ENCODE measurements around the gene CXCL1. TPM values are rescaled to one million over a fixed set of nuclear protein-coding genes. Genes with fewer than 3 reads are reported as not detected.

The CXCL1 gene
- total RNA-seq, 2 experiments from 2014 or later: not detected

DNA sequence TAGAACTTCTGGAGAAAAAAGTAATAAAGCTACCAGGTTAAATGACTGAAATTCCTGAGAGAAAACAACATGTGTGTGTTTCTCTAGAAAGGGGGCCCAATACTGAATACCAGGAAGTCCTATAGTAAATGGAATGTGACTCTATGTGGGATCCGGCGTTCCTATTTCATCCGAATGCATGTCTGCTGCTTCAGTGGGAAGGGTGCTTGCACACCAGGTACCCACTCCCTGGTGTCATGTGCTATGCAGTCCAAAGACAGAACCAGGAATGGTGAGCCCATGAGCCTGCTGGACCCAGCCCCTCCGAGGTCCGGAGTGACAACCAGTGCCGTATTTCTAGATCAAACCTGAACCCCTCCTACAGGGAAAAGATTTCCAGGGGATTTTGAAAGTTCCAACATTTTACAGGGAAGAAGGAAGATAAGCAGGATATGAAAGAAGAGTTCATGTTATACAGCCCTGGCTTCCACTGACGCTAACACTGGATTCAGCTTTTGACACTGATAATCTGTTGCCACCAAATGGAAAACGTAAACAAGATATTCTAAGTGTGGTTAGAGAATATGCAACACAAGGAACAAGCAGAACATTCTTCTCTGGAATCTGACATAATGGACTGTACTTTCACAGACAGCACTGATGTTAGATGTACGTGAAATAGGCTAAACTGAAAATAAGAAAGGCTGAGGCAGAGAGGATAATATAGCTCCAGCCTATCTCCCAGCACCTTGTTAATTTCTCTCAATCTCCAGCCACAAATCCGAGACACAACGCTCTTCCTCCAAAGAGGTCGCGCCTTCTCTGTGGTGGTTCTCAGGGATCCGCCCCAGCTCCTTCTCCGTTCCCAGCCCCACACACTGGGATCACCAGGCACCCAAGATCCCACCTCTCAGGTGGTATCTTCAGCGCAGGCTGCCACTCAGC is 725 bp upstream of the CXCL1 start:
- H3K4me1 Mint-ChIP-seq (ENCODE audit: low read depth): no peaks in the 10 kb centered on the region
- H3K27me3 Mint-ChIP-seq (ENCODE audit: low read depth): peaks cover 20% of the 10 kb centered on the region
- ATAC-seq (no peak), DNase-seq (no peak)
- no peak overlapping the region for H3K4me3 Mint-ChIP-seq
- no peaks in the 10 kb centered on the region for H3K36me3 Mint-ChIP-seq (ENCODE audit: low read depth)
- CTCF ChIA-PET: no interaction called here
- H3K9me3 Mint-ChIP-seq (ENCODE audit: insufficient read depth): no peaks in the 10 kb centered on the region
- POLR2A ChIA-PET: no interaction called here
- H3K27ac Mint-ChIP-seq: no peak overlapping the region

DNA sequence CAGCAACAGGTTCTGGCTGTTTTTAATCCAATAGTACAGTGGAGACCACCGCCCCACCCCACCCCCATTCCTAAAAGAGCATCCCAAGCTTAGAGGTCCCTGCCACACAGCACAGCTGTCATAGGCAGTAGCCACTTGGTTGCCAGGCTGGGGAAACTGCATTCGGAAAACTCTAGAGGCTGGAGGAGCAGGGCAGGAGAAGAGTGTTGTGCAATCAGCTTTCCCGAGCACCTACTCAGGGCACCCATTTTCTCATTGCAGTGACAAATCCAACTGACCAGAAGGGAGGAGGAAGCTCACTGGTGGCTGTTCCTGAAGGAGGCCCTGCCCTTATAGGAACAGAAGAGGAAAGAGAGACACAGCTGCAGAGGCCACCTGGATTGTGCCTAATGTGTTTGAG is 1.1 kb downstream of the CXCL1 start:
- H3K27me3 Mint-ChIP-seq (ENCODE audit: low read depth): peaks cover 20% of the 10 kb centered on the region
- DNase-seq: no peak
- no peak for ATAC-seq

DNA sequence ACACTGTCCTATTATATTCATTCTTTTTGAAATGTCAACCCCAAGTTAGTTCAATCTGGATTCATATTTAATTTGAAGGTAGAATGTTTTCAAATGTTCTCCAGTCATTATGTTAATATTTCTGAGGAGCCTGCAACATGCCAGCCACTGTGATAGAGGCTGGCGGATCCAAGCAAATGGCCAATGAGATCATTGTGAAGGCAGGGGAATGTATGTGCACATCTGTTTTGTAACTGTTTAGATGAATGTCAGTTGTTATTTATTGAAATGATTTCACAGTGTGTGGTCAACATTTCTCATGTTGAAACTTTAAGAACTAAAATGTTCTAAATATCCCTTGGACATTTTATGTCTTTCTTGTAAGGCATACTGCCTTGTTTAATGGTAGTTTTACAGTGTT is 1.6 kb downstream of the CXCL1 start:
- POLR2A ChIA-PET: no interaction called here
- CTCF ChIA-PET: no interaction called here
- Mint-ChIP-seq H3K36me3 (ENCODE audit: low read depth) (no peaks in the 10 kb centered on the region), H3K9me3 (ENCODE audit: insufficient read depth) (no peaks in the 10 kb centered on the region), H3K4me3 (no peak overlapping the region), H3K4me1 (ENCODE audit: low read depth) (no peaks in the 10 kb centered on the region), H3K27me3 (ENCODE audit: low read depth) (peaks cover 20% of the 10 kb centered on the region), H3K27ac (no peak overlapping the region)
- ATAC-seq: no peak
- no peak for DNase-seq

More for the DNA sequence above, 1.1 kb downstream of the CXCL1 start:
- CTCF ChIA-PET: no interaction called here
- Mint-ChIP-seq H3K4me3 (no peak overlapping the region), H3K27ac (no peak overlapping the region), H3K9me3 (ENCODE audit: insufficient read depth) (no peaks in the 10 kb centered on the region), H3K36me3 (ENCODE audit: low read depth) (no peaks in the 10 kb centered on the region), H3K4me1 (ENCODE audit: low read depth) (no peaks in the 10 kb centered on the region)
- POLR2A ChIA-PET: no interaction called here

DNA sequence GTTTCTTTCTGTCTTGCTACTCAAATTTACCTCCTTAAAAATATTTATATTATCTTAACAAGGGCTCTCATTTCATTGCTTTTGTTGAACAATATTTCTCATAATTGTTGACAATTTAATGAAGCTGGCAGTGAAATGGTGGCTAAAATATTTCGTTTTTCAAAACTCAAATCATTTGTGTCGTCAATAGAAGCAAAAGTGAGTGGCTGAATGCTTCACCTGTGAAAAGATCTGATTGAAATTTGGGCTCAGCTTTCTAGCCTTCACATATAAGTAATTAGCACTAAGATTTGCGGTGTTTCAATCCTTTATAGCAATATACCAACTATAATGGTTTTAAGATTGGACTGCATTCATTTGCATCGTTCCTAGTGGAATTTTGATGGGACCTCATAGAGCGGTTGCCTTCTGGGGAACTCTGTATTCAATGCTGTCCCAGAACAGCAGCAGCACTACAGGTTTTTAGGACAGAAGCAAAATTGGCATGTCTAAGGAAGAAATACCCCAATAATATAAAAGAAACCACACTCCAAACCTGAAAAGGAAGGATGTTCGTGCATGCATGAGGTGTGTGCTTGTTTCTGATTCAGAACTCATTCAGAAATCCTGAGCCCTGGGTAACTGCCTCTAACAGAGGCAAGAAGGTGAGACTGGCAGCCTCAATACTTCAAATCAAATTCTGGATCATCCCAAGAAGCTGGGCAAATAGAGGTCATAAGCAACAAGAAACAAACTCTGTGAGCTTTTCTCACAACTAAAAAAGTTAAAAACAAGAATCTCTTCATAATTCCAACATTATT is 2.5 kb downstream of the CXCL1 start:
- H3K27me3 Mint-ChIP-seq (ENCODE audit: low read depth): peaks cover 19% of the 10 kb centered on the region
- no peak for ATAC-seq
- H3K36me3 Mint-ChIP-seq (ENCODE audit: low read depth): no peaks in the 10 kb centered on the region
- DNase-seq: no peak
- ChIA-PET POLR2A (no interaction called here), CTCF (no interaction called here)
- no peaks in the 10 kb centered on the region for H3K9me3 Mint-ChIP-seq (ENCODE audit: insufficient read depth)
- H3K4me1 Mint-ChIP-seq (ENCODE audit: low read depth): no peaks in the 10 kb centered on the region
- H3K27ac Mint-ChIP-seq: no peak overlapping the region
- H3K4me3 Mint-ChIP-seq: no peak overlapping the region

DNA sequence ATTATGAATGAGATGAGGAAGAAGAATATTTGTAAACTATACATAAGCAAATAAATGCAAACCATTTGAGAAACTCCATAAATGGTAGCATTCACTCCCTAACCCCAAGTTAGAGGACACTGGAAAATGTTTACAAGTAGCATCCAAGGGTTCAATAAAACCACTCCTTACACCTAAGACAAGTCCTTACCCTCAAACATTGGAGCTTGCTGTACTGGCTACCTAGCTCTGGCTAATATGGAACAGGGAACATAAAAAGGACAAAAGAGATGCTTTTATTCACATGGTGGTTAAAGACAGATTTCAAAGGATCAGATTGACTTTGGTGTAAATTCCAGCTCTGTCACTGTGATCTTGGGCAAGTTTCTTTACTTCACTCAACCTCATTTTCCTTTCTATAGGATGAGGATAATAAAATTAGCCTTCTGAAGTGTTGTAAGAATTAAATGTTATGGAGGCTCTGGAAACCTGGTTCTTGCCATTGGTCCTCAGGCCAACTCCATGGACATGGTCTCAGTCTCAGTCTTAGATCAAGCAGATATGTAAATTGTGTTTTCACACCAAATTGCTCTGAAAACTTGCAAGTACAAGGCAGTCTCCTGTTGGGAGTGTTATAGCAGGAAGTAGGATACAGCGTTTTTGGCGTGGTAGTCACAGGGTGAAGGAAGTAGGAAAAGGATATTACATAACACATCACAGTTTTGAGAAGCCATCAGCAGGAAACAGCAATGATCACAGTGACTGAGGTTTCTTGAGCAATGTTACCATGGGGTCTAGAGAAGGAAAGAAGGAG is 3.3 kb downstream of the CXCL1 start:
- no peaks in the 10 kb centered on the region for H3K36me3 Mint-ChIP-seq (ENCODE audit: low read depth)
- ChIA-PET CTCF (no interaction called here), POLR2A (no interaction called here)
- no peak for DNase-seq
- no peak overlapping the region for H3K4me3 Mint-ChIP-seq
- H3K4me1 Mint-ChIP-seq (ENCODE audit: low read depth): no peaks in the 10 kb centered on the region
- H3K27ac Mint-ChIP-seq: no peak overlapping the region
- H3K9me3 Mint-ChIP-seq (ENCODE audit: insufficient read depth): no peaks in the 10 kb centered on the region
- H3K27me3 Mint-ChIP-seq (ENCODE audit: low read depth): peaks cover 19% of the 10 kb centered on the region
- ATAC-seq: no peak

DNA sequence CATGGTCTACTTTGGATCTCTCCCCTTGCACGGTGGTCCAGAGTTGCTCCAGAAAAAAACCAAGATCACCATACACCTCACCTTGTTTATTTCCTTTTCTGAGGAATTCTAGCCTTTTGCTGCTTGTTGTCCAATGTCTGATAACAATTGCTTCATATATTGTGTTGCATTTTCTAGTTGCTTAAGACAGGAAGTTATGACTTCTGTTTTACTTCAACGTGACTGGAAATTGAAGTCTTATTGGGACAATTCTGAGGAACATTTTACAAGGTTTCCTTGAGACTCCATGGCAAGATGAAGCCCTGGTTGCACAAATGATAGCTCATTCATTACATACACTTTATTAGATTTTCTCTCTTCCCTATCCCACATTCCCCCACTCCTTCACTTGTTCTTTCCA is 5.2 kb downstream of the CXCL1 start:
- H3K4me3 Mint-ChIP-seq: no peak overlapping the region
- H3K27me3 Mint-ChIP-seq (ENCODE audit: low read depth): peaks cover 11% of the 10 kb centered on the region
- POLR2A ChIA-PET: no interaction called here
- no peaks in the 10 kb centered on the region for H3K9me3 Mint-ChIP-seq (ENCODE audit: insufficient read depth)
- CTCF ChIA-PET: no interaction called here
- no peaks in the 10 kb centered on the region for H3K4me1 Mint-ChIP-seq (ENCODE audit: low read depth)
- no peak for DNase-seq
- ATAC-seq: no peak
- H3K27ac Mint-ChIP-seq: no peak overlapping the region
- H3K36me3 Mint-ChIP-seq (ENCODE audit: low read depth): no peaks in the 10 kb centered on the region

DNA sequence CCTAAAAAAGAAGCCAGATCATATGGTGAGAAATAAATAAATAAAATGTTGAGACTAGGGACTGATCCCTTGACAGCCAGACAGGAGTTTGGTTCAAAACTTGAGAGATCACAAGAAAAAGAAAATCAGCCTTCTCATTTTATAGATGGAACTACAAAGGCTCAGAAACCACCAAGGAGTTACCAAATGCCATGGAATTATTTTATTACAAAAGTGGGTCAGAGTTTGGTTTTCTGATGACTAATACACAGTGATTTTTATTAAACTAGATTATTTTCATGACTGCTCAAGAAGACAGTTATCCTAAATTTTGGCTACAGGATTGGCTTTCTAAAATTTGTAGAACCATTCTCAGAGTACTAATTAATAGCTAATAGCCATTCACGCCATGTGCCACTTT is 6.2 kb downstream of the CXCL1 start:
- ATAC-seq (no peak), DNase-seq (no peak)
- Mint-ChIP-seq H3K27ac (no peak overlapping the region), H3K36me3 (ENCODE audit: low read depth) (no peaks in the 10 kb centered on the region), H3K9me3 (ENCODE audit: insufficient read depth) (no peaks in the 10 kb centered on the region), H3K27me3 (ENCODE audit: low read depth) (peaks cover 4% of the 10 kb centered on the region), H3K4me3 (no peak overlapping the region), H3K4me1 (ENCODE audit: low read depth) (no peaks in the 10 kb centered on the region)
- POLR2A ChIA-PET: no interaction called here
- CTCF ChIA-PET: no interaction called here

DNA sequence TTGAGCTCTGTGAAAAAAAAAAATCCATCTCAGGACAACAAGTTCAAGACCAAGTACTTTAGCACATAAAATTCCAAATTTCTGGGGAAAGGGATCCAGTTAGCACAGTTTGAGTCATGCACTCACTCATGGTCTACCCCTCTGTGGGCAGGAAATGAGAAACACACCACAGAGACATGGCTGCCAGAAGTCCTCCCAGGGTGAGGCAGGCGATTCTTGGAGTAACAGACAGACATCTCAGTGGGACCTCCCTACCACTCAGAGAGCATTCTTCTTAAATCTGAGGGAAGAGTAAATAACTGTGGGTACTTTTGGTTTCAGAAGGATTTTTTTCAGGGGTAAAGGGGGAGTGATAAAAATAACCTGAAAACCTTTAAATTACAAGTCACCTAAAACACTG is 14.1 kb downstream of the CXCL1 start:
- POLR2A ChIA-PET: no interaction called here
- Mint-ChIP-seq H3K4me1 (ENCODE audit: low read depth) (no peaks in the 10 kb centered on the region), H3K36me3 (ENCODE audit: low read depth) (no peaks in the 10 kb centered on the region), H3K27ac (no peak overlapping the region), H3K27me3 (ENCODE audit: low read depth) (peaks cover 4% of the 10 kb centered on the region), H3K9me3 (ENCODE audit: insufficient read depth) (no peaks in the 10 kb centered on the region), H3K4me3 (no peak overlapping the region)
- no peak for DNase-seq
- CTCF ChIA-PET: no interaction called here
- no peak for ATAC-seq

DNA sequence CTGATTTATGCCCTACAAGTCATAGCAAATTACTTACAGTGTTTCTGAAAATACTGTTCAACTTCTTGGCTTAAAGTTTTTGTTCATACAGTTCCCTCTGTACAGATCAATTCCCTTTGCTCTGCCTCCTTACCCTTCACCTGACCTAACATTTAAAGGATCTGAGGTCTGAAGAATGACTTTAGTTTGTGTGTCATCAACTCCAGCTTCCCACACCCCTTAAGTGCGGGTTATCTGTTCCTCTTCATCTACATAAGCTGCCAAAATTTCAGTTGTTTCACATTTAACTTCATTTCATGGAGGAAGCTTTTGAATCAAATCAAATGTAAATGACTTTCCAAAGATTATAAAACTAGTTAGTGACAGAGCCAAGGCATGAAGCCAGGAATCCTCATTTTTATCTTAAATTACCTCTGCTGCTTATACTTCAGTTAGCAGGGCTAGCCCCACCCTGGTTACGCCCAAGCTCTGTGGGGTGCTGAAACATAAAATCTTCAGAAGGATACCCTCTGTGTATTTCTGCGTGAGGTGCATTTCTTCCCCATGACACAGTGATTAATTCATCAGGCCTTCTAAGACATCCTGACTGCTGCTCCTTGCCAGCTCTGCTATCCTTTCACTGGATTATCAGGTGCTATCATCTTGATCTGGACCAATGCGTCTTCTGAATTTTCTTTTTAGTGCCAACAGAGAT is 16.5 kb downstream of the CXCL1 start:
- no peaks in the 10 kb centered on the region for H3K4me1 Mint-ChIP-seq (ENCODE audit: low read depth)
- DNase-seq (no peak), ATAC-seq (no peak)
- no peak overlapping the region for H3K27ac Mint-ChIP-seq
- H3K27me3 Mint-ChIP-seq (ENCODE audit: low read depth): peaks cover 7% of the 10 kb centered on the region
- no peaks in the 10 kb centered on the region for H3K36me3 Mint-ChIP-seq (ENCODE audit: low read depth)
- H3K9me3 Mint-ChIP-seq (ENCODE audit: insufficient read depth): no peaks in the 10 kb centered on the region
- no peak overlapping the region for H3K4me3 Mint-ChIP-seq
- CTCF ChIA-PET: no interaction called here
- POLR2A ChIA-PET: no interaction called here

DNA sequence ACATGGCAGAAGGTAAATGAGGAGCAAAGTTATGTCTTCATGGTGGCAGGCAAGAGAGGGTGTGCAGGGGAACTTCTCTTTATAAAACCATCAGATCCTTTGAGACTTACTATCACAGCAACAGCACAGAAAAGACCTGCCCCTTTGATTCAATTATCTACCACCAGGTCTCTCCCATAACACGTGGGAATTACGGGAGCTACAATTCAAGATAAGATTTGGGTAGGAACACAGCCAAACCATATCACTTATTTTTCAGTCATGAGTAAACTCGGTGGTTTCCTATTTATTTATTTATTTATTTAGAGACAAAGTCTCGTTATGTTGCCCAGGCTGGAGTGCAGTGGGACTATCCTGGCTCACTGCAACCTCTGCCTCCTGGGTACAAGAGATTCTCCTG is 22.1 kb downstream of the CXCL1 start:
- ATAC-seq (no peak), DNase-seq (no peak)
- Mint-ChIP-seq H3K9me3 (ENCODE audit: insufficient read depth) (no peaks in the 10 kb centered on the region), H3K36me3 (ENCODE audit: low read depth) (no peaks in the 10 kb centered on the region), H3K4me1 (ENCODE audit: low read depth) (no peaks in the 10 kb centered on the region), H3K4me3 (no peak overlapping the region), H3K27ac (no peak overlapping the region), H3K27me3 (ENCODE audit: low read depth) (peaks cover 5% of the 10 kb centered on the region)
- ChIA-PET CTCF (no interaction called here), POLR2A (no interaction called here)

DNA sequence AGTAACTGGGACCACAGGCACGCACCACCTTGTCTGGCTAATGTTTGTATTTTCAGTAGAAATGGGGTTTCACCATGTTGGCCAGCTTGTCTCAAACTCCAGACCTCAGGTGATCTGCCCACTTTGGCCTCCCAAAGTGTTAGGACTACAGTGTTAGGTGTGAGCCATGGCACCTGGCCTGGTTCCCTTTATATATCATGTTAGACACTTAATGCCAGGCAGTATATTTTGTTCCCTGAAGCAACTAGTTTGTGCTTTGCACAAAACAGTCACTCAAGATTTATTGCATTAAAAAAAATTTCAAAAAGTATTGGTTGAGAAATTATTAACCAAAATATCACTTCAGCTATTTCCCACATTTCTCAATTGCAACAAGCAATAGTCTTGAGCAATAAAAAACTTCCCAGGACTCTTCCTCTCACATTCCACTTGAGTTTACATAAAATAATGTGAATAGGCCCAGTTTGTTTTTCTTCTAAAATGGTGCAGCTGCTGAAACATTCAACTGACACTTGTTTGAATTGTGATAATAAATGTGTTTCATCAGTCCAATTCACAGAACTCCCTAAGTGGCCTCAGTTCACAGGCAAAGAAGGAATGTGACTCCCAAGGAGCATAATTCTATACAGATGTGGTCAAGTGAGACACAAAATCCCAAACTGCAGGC is 22.7 kb downstream of the CXCL1 start:
- Mint-ChIP-seq H3K27ac (no peak overlapping the region), H3K4me3 (no peak overlapping the region), H3K9me3 (ENCODE audit: insufficient read depth) (no peaks in the 10 kb centered on the region), H3K36me3 (ENCODE audit: low read depth) (no peaks in the 10 kb centered on the region), H3K4me1 (ENCODE audit: low read depth) (no peaks in the 10 kb centered on the region), H3K27me3 (ENCODE audit: low read depth) (peaks cover 3% of the 10 kb centered on the region)
- CTCF ChIA-PET: no interaction called here
- POLR2A ChIA-PET: no interaction called here
- no peak for ATAC-seq
- no peak for DNase-seq
